Tibial artery (tissue), 4 donors: ENCODE measurements around the gene C7orf33.
"Not testable (repeated sequence)": the region's sequence is repeated elsewhere in the genome, so short reads cannot be mapped to it uniquely, and the experiment has no call there.

Experiments
- DNase-seq, 2 donors: peaks; one replicate each; pipeline ENCODE4 v3.0.0-alpha.2; 2019
- H3K27ac ChIP-seq, 2 donors: fragments of 200-600 bp; sonication (generic) in 1 of 2; 1 replicate in 1 of 2; 2 replicates in 1 of 2; pipeline ENCODE4 v1.5.1; 2018 to 2019; ENCODE audit warnings: mild to moderate bottlenecking in 1 of 2
- H3K27me3 ChIP-seq, 2 donors: fragments of 200-600 bp; sonication (generic) in 1 of 2; one replicate each; pipeline versions ENCODE4 v1.5.1 to v1.6.0; 2016 to 2019
- H3K36me3 ChIP-seq, 3 donors: fragments of 200-600 bp; sonication (generic) in 2 of 3; one replicate each; pipeline ENCODE4 v1.5.1; 2016 to 2019; ENCODE audit warnings: mild to moderate bottlenecking in 2 of 3
- H3K4me1 ChIP-seq, 4 donors: fragments of 200-600 bp; sonication (generic) in 2 of 4; 1 replicate in 3 of 4; 2 replicates in 1 of 4; pipeline ENCODE4 v1.5.1; 2016 to 2019
- H3K4me3 ChIP-seq, 2 donors: fragments of 200-600 bp; sonication (generic) in 1 of 2; 1 replicate in 1 of 2; 2 replicates in 1 of 2; pipeline ENCODE4 v1.5.1; 2018 to 2019; ENCODE audit warnings: mild to moderate bottlenecking in 2 of 2
- H3K9me3 ChIP-seq, 3 donors: fragments of 200-600 bp; sonication (generic) in 1 of 3; one replicate each; pipeline ENCODE4 v1.5.1; 2016 to 2019
- CTCF ChIP-seq, 2 experiments: fragments of 200-600 bp in 1 of 2; fragments of 450-650 bp in 1 of 2; IDR thresholded peaks; one replicate each; pipeline ENCODE4 v1.5.1; 2017 to 2019; ENCODE audit warnings: antibody characterized with exemption in 2 of 2, mild to moderate bottlenecking in 1 of 2, moderate library complexity in 1 of 2
- intact Hi-C: fragments of 100-400 bp; cut with DNase I; formaldehyde crosslinking; loops from one replicate; pipeline ENCODE4 v1.15.0; 2023; ENCODE audit warnings: low total_unique reads

Gene C7orf33

GRCh38 chr7:148588670-148589131, 1.9 kb upstream of the C7orf33 start:
- H3K4me3 ChIP-seq: no peak overlapping the region
- DNase-seq: no peak
- no peaks in the 10 kb centered on the region for H3K4me1 ChIP-seq
- no peak for TF ChIP-seq CTCF (IDR thresholded peaks at IDR 0.05)
- H3K9me3 ChIP-seq: no peaks in the 10 kb centered on the region
- intact Hi-C loops: no loop called here
- peaks cover 0 to 32% of the 10 kb centered on the region in 2 donors for H3K27me3 ChIP-seq
- H3K36me3 ChIP-seq: no peaks in the 10 kb centered on the region
- no peak overlapping the region for H3K27ac ChIP-seq

DNA sequence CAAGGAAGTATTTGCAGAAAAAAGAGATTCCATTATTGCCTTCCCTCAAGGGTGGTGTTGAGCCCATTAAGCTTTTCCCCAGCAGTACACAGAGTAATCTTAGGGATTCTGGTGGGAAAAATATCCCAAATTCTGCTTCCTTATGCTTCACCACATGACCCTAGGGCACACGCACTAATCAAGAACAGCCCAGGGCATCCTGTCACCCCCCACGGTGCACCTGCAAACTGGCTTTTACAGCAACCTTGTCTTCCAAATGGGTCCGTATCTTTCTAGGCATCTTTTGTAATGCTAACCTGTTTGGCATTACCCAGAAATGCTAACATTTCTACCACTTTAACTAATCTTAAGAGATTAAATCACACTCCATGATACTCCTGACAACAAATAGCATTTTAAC, 926 bp upstream of the C7orf33 start:
- intact Hi-C loops: no loop called here
- Histone ChIP-seq H3K4me3 (no peak overlapping the region), H3K4me1 (no peaks in the 10 kb centered on the region), H3K36me3 (no peaks in the 10 kb centered on the region), H3K9me3 (no peaks in the 10 kb centered on the region), H3K27ac (no peak overlapping the region), H3K27me3 (peaks cover 0 to 32% of the 10 kb centered on the region in 2 donors)
- TF ChIP-seq CTCF (IDR thresholded peaks at IDR 0.05): no peak
- no peak for DNase-seq

DNA sequence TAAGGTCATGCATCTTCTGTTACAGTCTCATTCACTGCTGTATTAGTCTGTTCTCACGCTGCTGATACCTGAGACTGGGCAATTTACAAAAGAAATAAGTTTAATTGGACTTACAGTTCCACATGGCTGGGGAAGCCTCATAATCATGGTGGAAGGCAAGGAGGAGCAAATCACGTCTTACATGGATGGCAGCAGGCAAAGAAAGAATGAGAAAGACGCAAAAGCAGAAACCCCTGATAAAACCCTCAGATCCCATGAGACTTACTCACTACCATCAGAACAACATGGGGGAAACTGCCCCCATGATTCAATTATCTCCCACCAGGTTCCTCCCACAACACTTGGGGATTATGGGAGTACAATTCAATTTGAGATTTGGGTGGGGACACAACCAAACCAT, 5.8 kb downstream of the C7orf33 start:
- H3K4me3 ChIP-seq, H3K4me1 ChIP-seq, intact Hi-C loops, H3K36me3 ChIP-seq, H3K9me3 ChIP-seq, DNase-seq, H3K27ac ChIP-seq: not testable (repeated sequence)
- peaks cover 0 to 13% of the 10 kb centered on the region in 2 donors for H3K27me3 ChIP-seq

DNA sequence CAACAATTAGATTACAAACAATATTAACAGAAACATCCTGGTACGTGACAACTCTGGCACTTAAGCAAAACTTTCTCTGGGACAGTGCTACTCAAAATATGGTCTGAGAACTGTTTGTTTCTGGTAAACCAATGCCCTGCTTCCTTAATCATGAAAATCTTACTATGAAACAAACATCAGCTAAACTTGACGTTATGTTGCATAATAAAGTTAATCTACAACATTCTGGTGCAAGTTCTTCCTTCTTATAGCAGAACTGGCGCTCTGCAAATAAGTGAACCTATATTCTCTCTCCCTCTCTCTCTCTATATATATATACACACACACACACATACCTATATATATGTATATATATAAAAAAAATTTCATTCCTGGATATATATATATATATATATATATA, 7.8 kb downstream of the C7orf33 start:
- no peak for TF ChIP-seq CTCF (IDR thresholded peaks at IDR 0.05)
- intact Hi-C loops: no loop called here
- no peak for DNase-seq

GRCh38 chr7:148605350-148605749, 14.8 kb downstream of the C7orf33 start:
- TF ChIP-seq CTCF (IDR thresholded peaks at IDR 0.05): no peak
- no peak overlapping the region for H3K27ac ChIP-seq
- DNase-seq: no peak
- H3K4me1 ChIP-seq: no peaks in the 10 kb centered on the region
- intact Hi-C loops: no loop called here
- peaks cover 0 to 6% of the 10 kb centered on the region in 2 donors for H3K27me3 ChIP-seq
- no peaks in the 10 kb centered on the region for H3K9me3 ChIP-seq
- no peak overlapping the region for H3K4me3 ChIP-seq
- no peaks in the 10 kb centered on the region for H3K36me3 ChIP-seq

More for the DNA sequence above, 7.8 kb downstream of the C7orf33 start:
- Histone ChIP-seq H3K4me1 (no peaks in the 10 kb centered on the region), H3K36me3 (no peaks in the 10 kb centered on the region), H3K27ac (no peak overlapping the region), H3K4me3 (no peak overlapping the region), H3K27me3 (peaks cover 0 to 7% of the 10 kb centered on the region in 2 donors), H3K9me3 (no peaks in the 10 kb centered on the region)

DNA sequence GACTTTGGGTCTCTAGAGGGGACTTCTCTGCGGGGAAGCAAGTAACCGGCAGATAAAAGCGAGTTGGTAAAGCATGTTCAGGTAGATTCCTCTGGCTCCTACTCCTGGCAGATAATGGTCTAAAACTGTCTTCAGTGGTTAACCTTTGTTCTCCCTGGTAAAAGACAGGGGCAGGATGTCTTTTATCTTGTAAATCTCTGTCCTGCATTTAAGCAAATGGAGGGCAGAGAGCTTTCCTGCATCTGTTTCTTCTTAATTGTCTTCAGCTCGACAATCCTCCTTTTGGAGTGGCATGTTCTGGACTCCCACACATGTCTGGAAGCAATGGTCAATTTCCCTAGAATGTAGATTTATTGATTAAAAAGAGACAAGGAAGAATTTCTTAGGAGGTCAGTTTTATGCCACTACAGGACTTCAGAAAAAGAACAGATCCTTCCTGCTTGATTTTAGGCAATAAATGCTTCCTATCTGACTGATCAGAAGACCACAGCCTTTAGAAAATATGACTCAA, 16.6 kb downstream of the C7orf33 start:
- DNase-seq: no peak
- no peak for TF ChIP-seq CTCF (IDR thresholded peaks at IDR 0.05)
- Histone ChIP-seq H3K4me3 (no peak overlapping the region), H3K9me3 (no peaks in the 10 kb centered on the region), H3K36me3 (no peaks in the 10 kb centered on the region), H3K4me1 (no peaks in the 10 kb centered on the region), H3K27ac (no peak overlapping the region), H3K27me3 (peaks cover 0 to 6% of the 10 kb centered on the region in 2 donors)
- intact Hi-C loops: no loop called here
